Activated CD4-positive, alpha-beta memory T cell treated with anti-CD3 and anti-CD28 coated beads for 36 hours (primary cell): ENCODE results near the gene GGTLC2. TPM values are rescaled to one million over a fixed set of nuclear protein-coding genes. Genes with fewer than 3 reads are reported as not detected.
"Not testable (repeated sequence)": the region's sequence is repeated elsewhere in the genome, so short reads cannot be mapped to it uniquely, and the experiment has no call there.

Experiments used
- CTCF ChIA-PET: fragments of 350-600 bp; sonication (Branson Sonifier 250); formaldehyde crosslinking; loops from one replicate; lab custom pipeline; 2021; ENCODE audit warnings: antibody characterized with exemption, inconsistent platforms; lab: Charles Lee
- POLR2A ChIA-PET: fragments of 350-600 bp; sonication (Branson Sonifier 250); formaldehyde crosslinking; loops from one replicate; lab custom pipeline; 2021; ENCODE audit warnings: antibody characterized with exemption; lab: Charles Lee
- DNase-seq: peaks from one replicate; pipeline ENCODE4 v3.0.0-alpha.2; 2020
- H3K27ac Mint-ChIP-seq: one replicate; pipeline ENCODE4 v1.8.0; 2021; ENCODE audit warnings: mixed read lengths
- H3K27me3 Mint-ChIP-seq: one replicate; pipeline ENCODE4 v1.8.0; 2021; ENCODE audit warnings: mixed read lengths
- H3K36me3 Mint-ChIP-seq: one replicate; pipeline ENCODE4 v1.8.0; 2021; ENCODE audit warnings: mixed read lengths
- H3K4me1 Mint-ChIP-seq: one replicate; pipeline ENCODE4 v1.8.0; 2021; ENCODE audit warnings: low read depth, mixed read lengths
- H3K4me3 Mint-ChIP-seq: one replicate; pipeline ENCODE4 v1.8.0; 2021; ENCODE audit warnings: mild to moderate bottlenecking, mixed read lengths
- H3K9me3 Mint-ChIP-seq: one replicate; pipeline ENCODE4 v1.8.0; 2021; ENCODE audit warnings: mixed read lengths
- intact Hi-C: fragments of 100-400 bp; cut with micrococcal nuclease; formaldehyde crosslinking; loops from one replicate; pipeline ENCODE4 v1.15.1; 2023
- total RNA-seq, 2 experiments: library from RNA; stranded (reverse); gene quantifications; one replicate each; pipeline ENCODE4 v1.2.3, GENCODE V29; 2021

GGTLC2 gene
- total RNA-seq, 2 experiments from 2014 or later: not detected

- CTCF ChIA-PET, H3K36me3 Mint-ChIP-seq, POLR2A ChIA-PET, H3K9me3 Mint-ChIP-seq, H3K4me1 Mint-ChIP-seq, H3K4me3 Mint-ChIP-seq, H3K27me3 Mint-ChIP-seq, intact Hi-C loops, H3K27ac Mint-ChIP-seq, DNase-seq: not testable (repeated sequence)
These were observed 1.6 kb downstream of the GGTLC2 start for GRCh38 chr22:22645969-22646368.

- CTCF ChIA-PET, H3K4me1 Mint-ChIP-seq, H3K9me3 Mint-ChIP-seq, DNase-seq, H3K4me3 Mint-ChIP-seq, POLR2A ChIA-PET, intact Hi-C loops, H3K36me3 Mint-ChIP-seq, H3K27ac Mint-ChIP-seq, H3K27me3 Mint-ChIP-seq: not testable (repeated sequence)
These were observed 3.5 kb downstream of the GGTLC2 start for GRCh38 chr22:22647952-22648351.

GRCh38 chr22:22648863-22649536 is 4.6 kb downstream of the GGTLC2 start:
- H3K27me3 Mint-ChIP-seq, H3K4me1 Mint-ChIP-seq, intact Hi-C loops, POLR2A ChIA-PET, DNase-seq, H3K4me3 Mint-ChIP-seq, CTCF ChIA-PET, H3K27ac Mint-ChIP-seq, H3K36me3 Mint-ChIP-seq, H3K9me3 Mint-ChIP-seq: not testable (repeated sequence)

- DNase-seq, H3K9me3 Mint-ChIP-seq, H3K27ac Mint-ChIP-seq, H3K4me3 Mint-ChIP-seq, H3K27me3 Mint-ChIP-seq, CTCF ChIA-PET, H3K36me3 Mint-ChIP-seq, POLR2A ChIA-PET, intact Hi-C loops: not testable (repeated sequence)
- H3K4me1 Mint-ChIP-seq: peaks cover 11% of the 10 kb centered on the region
These were observed 5.3 kb downstream of the GGTLC2 start for GRCh38 chr22:22649761-22650160.

- CTCF ChIA-PET, H3K9me3 Mint-ChIP-seq, H3K36me3 Mint-ChIP-seq, H3K4me3 Mint-ChIP-seq, POLR2A ChIA-PET, DNase-seq, intact Hi-C loops, H3K27me3 Mint-ChIP-seq, H3K27ac Mint-ChIP-seq: not testable (repeated sequence)
- H3K4me1 Mint-ChIP-seq: peaks cover 15% of the 10 kb centered on the region
These were observed 6.0 kb downstream of the GGTLC2 start for GRCh38 chr22:22650398-22650797.

- H3K36me3 Mint-ChIP-seq, POLR2A ChIA-PET, H3K4me3 Mint-ChIP-seq, H3K27me3 Mint-ChIP-seq, intact Hi-C loops, H3K9me3 Mint-ChIP-seq, H3K27ac Mint-ChIP-seq, DNase-seq, CTCF ChIA-PET: not testable (repeated sequence)
- H3K4me1 Mint-ChIP-seq: peaks cover 18% of the 10 kb centered on the region
These were observed 6.5 kb downstream of the GGTLC2 start for GRCh38 chr22:22650803-22651515.

- H3K4me3 Mint-ChIP-seq, intact Hi-C loops, H3K9me3 Mint-ChIP-seq: not testable (repeated sequence)
These were observed 7.2 kb downstream of the GGTLC2 start for GRCh38 chr22:22651593-22651992.

GRCh38 chr22:22652102-22652501 is 7.7 kb downstream of the GGTLC2 start:
- H3K27ac Mint-ChIP-seq, DNase-seq, H3K36me3 Mint-ChIP-seq, intact Hi-C loops, H3K4me3 Mint-ChIP-seq, H3K27me3 Mint-ChIP-seq, CTCF ChIA-PET, H3K9me3 Mint-ChIP-seq, POLR2A ChIA-PET: not testable (repeated sequence)
- H3K4me1 Mint-ChIP-seq: peaks cover 18% of the 10 kb centered on the region

More at GRCh38 chr22:22651593-22651992, 7.2 kb downstream of the GGTLC2 start:
- H3K27me3 Mint-ChIP-seq, POLR2A ChIA-PET, DNase-seq, H3K27ac Mint-ChIP-seq, CTCF ChIA-PET, H3K36me3 Mint-ChIP-seq: not testable (repeated sequence)
- peaks cover 18% of the 10 kb centered on the region for H3K4me1 Mint-ChIP-seq

GRCh38 chr22:22652573-22652972 is 8.2 kb downstream of the GGTLC2 start:
- H3K9me3 Mint-ChIP-seq, CTCF ChIA-PET, DNase-seq, H3K27ac Mint-ChIP-seq, intact Hi-C loops, POLR2A ChIA-PET, H3K36me3 Mint-ChIP-seq, H3K4me3 Mint-ChIP-seq, H3K27me3 Mint-ChIP-seq: not testable (repeated sequence)
- H3K4me1 Mint-ChIP-seq: peaks cover 18% of the 10 kb centered on the region

- POLR2A ChIA-PET, H3K9me3 Mint-ChIP-seq, intact Hi-C loops, H3K36me3 Mint-ChIP-seq, H3K4me3 Mint-ChIP-seq, H3K27me3 Mint-ChIP-seq, H3K27ac Mint-ChIP-seq, CTCF ChIA-PET, DNase-seq: not testable (repeated sequence)
- peaks cover 18% of the 10 kb centered on the region for H3K4me1 Mint-ChIP-seq
These were observed 9.4 kb downstream of the GGTLC2 start for GRCh38 chr22:22653677-22654381.

GRCh38 chr22:22655452-22656290 is 11.3 kb downstream of the GGTLC2 start:
- H3K27me3 Mint-ChIP-seq: no peaks in the 10 kb centered on the region
- no peaks in the 10 kb centered on the region for H3K36me3 Mint-ChIP-seq
- intact Hi-C loops: no loop called here
- no peak overlapping the region for H3K4me3 Mint-ChIP-seq
- no peak for DNase-seq
- H3K9me3 Mint-ChIP-seq: no peaks in the 10 kb centered on the region
- ChIA-PET CTCF (no interaction called here), POLR2A (no interaction called here)
- peaks cover 18% of the 10 kb centered on the region for H3K4me1 Mint-ChIP-seq
- H3K27ac Mint-ChIP-seq: no peak overlapping the region

- Mint-ChIP-seq H3K36me3 (no peaks in the 10 kb centered on the region), H3K4me1 (peaks cover 18% of the 10 kb centered on the region), H3K27ac (no peak overlapping the region), H3K27me3 (no peaks in the 10 kb centered on the region), H3K4me3 (no peak overlapping the region), H3K9me3 (no peaks in the 10 kb centered on the region)
- no peak for DNase-seq
- POLR2A ChIA-PET: no interaction called here
- CTCF ChIA-PET: no interaction called here
- intact Hi-C loops: no loop called here
These were observed 13.3 kb downstream of the GGTLC2 start for GRCh38 chr22:22657712-22658111.
